ENCODE results near the gene ZNF827.

ZNF827 gene

DNA sequence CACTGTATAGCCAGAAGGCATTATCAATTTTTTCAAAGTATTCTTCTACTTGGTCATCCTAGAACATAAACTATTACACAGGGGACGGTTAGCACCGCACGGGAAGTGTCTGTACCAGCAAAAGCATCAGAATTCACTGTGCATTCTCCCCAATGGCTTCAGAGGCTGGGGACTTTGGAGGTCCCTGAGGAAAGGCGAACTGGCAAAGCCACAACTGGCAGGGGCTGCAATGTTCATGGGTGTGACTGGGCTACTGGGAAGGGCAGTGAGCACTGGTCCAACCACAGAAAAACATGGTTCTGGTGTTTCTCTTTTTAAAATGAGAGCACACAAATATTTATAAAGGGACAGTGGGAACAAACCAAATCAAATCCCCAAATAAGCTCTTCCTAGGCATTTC is 175.2 kb downstream of the ZNF827 start:
- Histone ChIP-seq H3K27ac (ENCODE audit: low read length) (no peak overlapping the region), H3K4me3 (ENCODE audit: low read length) (no peak overlapping the region), H3K36me3 (ENCODE audit: insufficient read depth, low read depth, low read length) (peaks cover 77% of the 10 kb centered on the region), H3K27me3 (ENCODE audit: insufficient read depth, low read length) (no peaks in the 10 kb centered on the region), H3K4me1 (ENCODE audit: insufficient read depth, low read length) (no peaks in the 10 kb centered on the region), H3K9ac (ENCODE audit: low read depth, low read length) (no peak overlapping the region), H3K9me3 (ENCODE audit: insufficient read depth, low read depth, low read length) (no peaks in the 10 kb centered on the region)

DNA sequence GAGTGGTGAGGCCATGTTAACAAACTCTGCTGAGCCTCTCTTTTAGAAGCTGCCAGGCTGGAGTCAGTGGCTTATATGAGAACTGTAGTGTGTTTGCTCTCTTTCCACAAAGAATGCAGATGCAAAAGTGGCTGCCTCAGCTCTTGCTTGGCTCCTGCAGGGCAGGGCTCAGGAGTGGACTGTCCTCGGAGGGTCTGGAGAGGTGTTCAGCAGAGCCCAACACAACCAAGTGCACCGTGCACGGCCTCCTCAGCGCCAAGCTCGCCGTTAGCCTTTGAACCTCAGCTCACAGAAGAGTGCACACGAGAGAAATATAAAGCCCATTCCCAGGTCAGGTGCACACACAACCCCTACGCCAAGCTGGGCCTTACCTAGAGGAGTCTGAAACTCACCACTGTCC is 175.9 kb downstream of the ZNF827 start:
- no peaks in the 10 kb centered on the region for H3K27me3 ChIP-seq (ENCODE audit: insufficient read depth, low read length)
- H3K27ac ChIP-seq (ENCODE audit: low read length) = no peak overlapping the region
- H3K4me1 ChIP-seq (ENCODE audit: insufficient read depth, low read length) = no peaks in the 10 kb centered on the region
- no peak overlapping the region for H3K4me3 ChIP-seq (ENCODE audit: low read length)
- no peak overlapping the region for H3K9ac ChIP-seq (ENCODE audit: low read depth, low read length)
- peaks cover 79% of the 10 kb centered on the region for H3K36me3 ChIP-seq (ENCODE audit: insufficient read depth, low read depth, low read length)
- no peaks in the 10 kb centered on the region for H3K9me3 ChIP-seq (ENCODE audit: insufficient read depth, low read depth, low read length)

DNA sequence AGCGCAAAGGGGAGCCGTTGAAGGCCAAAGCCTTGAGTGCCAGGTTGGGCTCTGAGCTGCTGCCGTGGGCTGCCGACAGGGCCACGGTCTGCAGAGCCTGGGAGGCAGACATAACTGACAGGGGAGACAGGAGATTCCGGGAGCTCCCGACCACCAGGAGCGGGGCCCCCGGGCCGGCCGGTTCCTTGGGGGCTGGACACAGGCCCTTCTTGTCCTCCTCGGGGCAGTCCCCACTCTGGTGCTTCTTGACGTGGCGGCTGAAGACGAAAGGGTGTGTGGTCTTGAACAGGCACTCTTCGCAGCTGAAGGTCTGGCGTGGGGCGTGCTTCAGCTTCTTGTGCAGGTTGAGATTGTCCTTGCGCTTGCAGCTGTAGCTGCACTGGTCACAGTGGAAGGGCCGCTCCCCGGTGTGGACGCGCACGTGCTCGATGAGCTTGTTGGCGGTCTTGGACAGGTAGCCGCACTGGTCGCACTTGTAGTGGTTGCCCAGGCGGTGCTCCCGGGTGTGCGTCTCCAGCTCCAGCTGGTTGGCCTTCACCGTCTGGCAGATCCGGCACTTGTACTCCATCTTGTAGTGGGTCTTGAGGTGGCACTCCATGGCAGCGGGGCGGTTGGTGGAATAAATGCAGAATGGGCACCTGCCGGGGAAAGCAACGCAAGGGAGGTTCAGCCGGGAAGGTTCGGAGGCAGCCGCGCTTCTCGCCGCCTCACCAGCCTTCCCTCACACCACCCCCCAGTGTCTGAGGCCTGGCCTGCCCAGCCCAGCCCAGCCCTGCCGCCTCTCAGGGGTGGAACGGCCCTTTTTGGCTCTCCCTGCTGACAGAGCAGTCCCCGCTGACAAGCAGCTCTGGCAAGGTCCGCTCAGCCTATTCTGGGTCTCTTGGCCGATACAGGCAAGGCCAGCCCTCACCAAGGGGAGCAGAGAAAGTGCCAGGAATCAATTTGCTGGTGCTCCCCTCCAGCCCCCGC is 177.4 kb downstream of the ZNF827 start:
- Histone ChIP-seq H3K9ac (ENCODE audit: low read depth, low read length) (no peak overlapping the region), H3K4me1 (ENCODE audit: insufficient read depth, low read length) (no peaks in the 10 kb centered on the region), H3K27me3 (ENCODE audit: insufficient read depth, low read length) (no peaks in the 10 kb centered on the region), H3K27ac (ENCODE audit: low read length) (no peak overlapping the region), H3K9me3 (ENCODE audit: insufficient read depth, low read depth, low read length) (no peaks in the 10 kb centered on the region), H3K4me3 (ENCODE audit: low read length) (no peak overlapping the region), H3K36me3 (ENCODE audit: insufficient read depth, low read depth, low read length) (peaks cover 74% of the 10 kb centered on the region)

DNA sequence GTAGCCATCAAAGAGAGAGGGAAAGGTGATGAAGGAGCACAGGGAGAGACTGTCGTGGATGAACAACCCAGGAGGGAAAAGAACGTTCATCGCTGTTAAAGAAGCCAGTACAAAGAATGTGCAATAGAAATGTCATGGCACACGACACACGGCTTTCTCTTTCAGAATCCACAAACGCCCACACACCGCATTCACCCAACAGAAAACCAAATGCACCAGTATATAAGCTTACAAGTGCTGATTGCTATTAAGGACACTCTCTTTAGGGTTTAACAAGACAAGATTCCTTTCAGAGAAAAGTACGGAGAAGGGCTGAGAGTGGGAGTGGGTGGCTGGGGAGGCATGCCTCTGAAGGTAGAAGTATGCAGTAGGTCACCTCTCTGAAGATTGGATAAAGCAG is 178.4 kb downstream of the ZNF827 start:
- Histone ChIP-seq H3K9me3 (ENCODE audit: insufficient read depth, low read depth, low read length) (no peaks in the 10 kb centered on the region), H3K36me3 (ENCODE audit: insufficient read depth, low read depth, low read length) (peaks cover 64% of the 10 kb centered on the region), H3K4me3 (ENCODE audit: low read length) (no peak overlapping the region), H3K27ac (ENCODE audit: low read length) (no peak overlapping the region), H3K9ac (ENCODE audit: low read depth, low read length) (no peak overlapping the region), H3K27me3 (ENCODE audit: insufficient read depth, low read length) (no peaks in the 10 kb centered on the region), H3K4me1 (ENCODE audit: insufficient read depth, low read length) (no peaks in the 10 kb centered on the region)

DNA sequence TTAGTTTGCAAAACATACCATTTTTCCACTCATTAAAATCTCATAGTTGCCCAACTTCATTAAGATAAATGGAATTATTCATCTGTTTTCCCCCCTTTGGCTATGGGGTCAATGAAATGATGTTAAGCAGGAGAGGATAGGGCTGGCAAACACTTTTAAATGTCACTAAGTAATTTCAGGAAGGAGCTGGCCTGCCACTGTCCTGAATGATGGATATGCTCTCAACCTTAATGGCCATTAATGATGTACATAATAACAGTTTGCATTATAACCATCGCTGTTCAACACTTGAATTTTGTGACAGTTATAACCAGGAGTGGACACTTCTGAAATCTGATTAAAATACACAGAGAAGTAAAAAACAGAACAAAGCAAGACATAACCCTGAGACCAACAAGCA is 181.4 kb downstream of the ZNF827 start:
- Histone ChIP-seq H3K4me1 (ENCODE audit: insufficient read depth, low read length) (no peaks in the 10 kb centered on the region), H3K9ac (ENCODE audit: low read depth, low read length) (no peak overlapping the region), H3K27ac (ENCODE audit: low read length) (no peak overlapping the region), H3K27me3 (ENCODE audit: insufficient read depth, low read length) (no peaks in the 10 kb centered on the region), H3K36me3 (ENCODE audit: insufficient read depth, low read depth, low read length) (peaks cover 34% of the 10 kb centered on the region), H3K9me3 (ENCODE audit: insufficient read depth, low read depth, low read length) (no peaks in the 10 kb centered on the region), H3K4me3 (ENCODE audit: low read length) (no peak overlapping the region)

DNA sequence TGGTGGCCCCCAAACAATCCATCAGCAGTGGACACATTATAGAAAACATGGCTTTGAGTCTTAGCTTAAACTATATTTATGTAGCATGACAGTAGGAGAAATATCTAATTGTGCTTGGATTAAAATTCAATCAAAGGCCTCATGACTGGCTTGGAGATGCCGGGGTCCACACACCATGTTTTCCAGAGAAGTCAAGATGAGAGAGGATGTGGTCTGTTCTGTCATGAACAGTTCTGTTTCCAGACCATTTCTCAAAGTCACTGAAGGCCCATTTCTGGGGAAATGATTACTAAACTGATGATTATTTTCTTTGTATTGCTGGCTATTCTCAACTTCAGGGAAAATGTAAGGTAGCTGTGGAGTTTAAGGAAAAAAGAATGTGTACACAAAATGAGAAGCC is 182.4 kb downstream of the ZNF827 start:
- Histone ChIP-seq H3K36me3 (ENCODE audit: insufficient read depth, low read depth, low read length) (peaks cover 29% of the 10 kb centered on the region), H3K27ac (ENCODE audit: low read length) (no peak overlapping the region), H3K4me1 (ENCODE audit: insufficient read depth, low read length) (no peaks in the 10 kb centered on the region), H3K27me3 (ENCODE audit: insufficient read depth, low read length) (no peaks in the 10 kb centered on the region), H3K9me3 (ENCODE audit: insufficient read depth, low read depth, low read length) (no peaks in the 10 kb centered on the region), H3K9ac (ENCODE audit: low read depth, low read length) (no peak overlapping the region), H3K4me3 (ENCODE audit: low read length) (no peak overlapping the region)

DNA sequence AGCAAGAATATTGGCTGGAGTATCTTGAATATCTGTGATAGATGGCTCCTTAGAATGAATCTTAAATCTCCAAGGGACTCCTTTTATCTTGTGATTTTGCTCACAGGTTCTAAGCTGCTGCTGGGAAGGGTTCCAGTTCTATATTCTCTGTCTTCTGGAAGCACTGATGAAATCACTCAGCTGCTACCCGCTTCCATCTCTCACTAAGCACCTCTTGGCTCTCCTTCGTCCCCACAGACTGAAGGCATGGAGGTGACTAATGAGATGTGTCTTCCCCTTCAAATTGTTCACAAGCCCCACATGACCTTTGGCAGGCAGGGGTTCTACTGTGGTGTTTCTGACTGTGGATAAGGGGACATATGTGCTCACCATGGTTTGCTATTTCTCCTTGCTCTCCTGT is 182.8 kb downstream of the ZNF827 start:
- H3K4me1 ChIP-seq (ENCODE audit: insufficient read depth, low read length) = no peaks in the 10 kb centered on the region
- H3K27ac ChIP-seq (ENCODE audit: low read length) = no peak overlapping the region
- peaks cover 24% of the 10 kb centered on the region for H3K36me3 ChIP-seq (ENCODE audit: insufficient read depth, low read depth, low read length)
- no peak overlapping the region for H3K9ac ChIP-seq (ENCODE audit: low read depth, low read length)
- H3K9me3 ChIP-seq (ENCODE audit: insufficient read depth, low read depth, low read length) = no peaks in the 10 kb centered on the region
- no peak overlapping the region for H3K4me3 ChIP-seq (ENCODE audit: low read length)
- H3K27me3 ChIP-seq (ENCODE audit: insufficient read depth, low read length) = no peaks in the 10 kb centered on the region

DNA sequence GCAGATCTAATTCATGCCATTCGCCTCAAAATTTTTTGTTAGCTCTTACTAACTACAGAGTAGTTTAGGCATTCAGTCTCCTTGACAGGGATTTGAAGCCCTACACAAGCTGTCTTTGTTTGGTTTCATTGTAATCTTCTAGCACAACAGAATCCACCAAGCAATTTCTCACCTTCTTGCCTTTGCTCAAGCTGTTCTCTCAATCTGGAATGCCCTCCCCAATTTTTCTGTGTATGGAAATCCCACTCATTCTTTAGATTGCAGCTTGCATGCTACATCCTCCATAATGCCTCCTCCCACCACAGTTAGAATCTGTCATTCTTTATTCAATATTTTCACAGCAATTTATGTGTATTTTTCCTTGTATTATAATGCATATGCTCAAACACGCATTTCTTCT is 195.0 kb downstream of the ZNF827 start:
- no peaks in the 10 kb centered on the region for H3K9me3 ChIP-seq (ENCODE audit: insufficient read depth, low read depth, low read length)
- peaks cover 6% of the 10 kb centered on the region; the same call in 1 of the 2 replicates for H3K4me1 ChIP-seq (ENCODE audit: insufficient read depth, low read length)

DNA sequence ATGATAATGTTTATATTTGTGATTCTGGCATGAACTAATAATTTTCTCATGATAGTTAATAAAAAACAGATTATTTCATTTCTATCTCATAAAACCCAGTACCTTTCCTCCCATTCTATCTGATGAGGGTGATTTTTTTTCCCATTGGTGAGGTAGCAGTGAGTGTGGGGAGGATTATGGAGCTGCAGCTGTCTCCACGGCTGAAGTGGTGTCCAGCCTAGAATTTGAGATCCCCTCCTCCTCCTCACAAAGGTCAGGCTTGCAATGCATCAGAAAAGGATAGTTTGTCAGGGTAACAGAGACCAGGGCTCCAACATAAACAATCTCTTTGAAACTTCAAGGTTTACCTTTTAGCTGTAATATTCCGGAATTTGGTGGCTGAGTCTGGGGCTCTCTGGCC is 197.8 kb downstream of the ZNF827 start:
- H3K27me3 ChIP-seq (ENCODE audit: insufficient read depth, low read length) = no peaks in the 10 kb centered on the region
- no peak overlapping the region for H3K9ac ChIP-seq (ENCODE audit: low read depth, low read length)
- H3K4me3 ChIP-seq (ENCODE audit: low read length) = no peak overlapping the region
- H3K4me1 ChIP-seq (ENCODE audit: insufficient read depth, low read length) = peaks cover 6% of the 10 kb centered on the region
- no peaks in the 10 kb centered on the region; the same call in 1 of the 2 replicates for H3K36me3 ChIP-seq (ENCODE audit: insufficient read depth, low read depth, low read length)
- no peaks in the 10 kb centered on the region for H3K9me3 ChIP-seq (ENCODE audit: insufficient read depth, low read depth, low read length)
- H3K27ac ChIP-seq (ENCODE audit: low read length) = no peak overlapping the region

More for the DNA sequence above, 195.0 kb downstream of the ZNF827 start:
- Histone ChIP-seq H3K36me3 (ENCODE audit: insufficient read depth, low read depth, low read length) (no peaks in the 10 kb centered on the region; the same call in 1 of the 2 replicates), H3K9ac (ENCODE audit: low read depth, low read length) (no peak overlapping the region), H3K27ac (ENCODE audit: low read length) (no peak overlapping the region), H3K4me3 (ENCODE audit: low read length) (no peak overlapping the region), H3K27me3 (ENCODE audit: insufficient read depth, low read length) (no peaks in the 10 kb centered on the region)

DNA sequence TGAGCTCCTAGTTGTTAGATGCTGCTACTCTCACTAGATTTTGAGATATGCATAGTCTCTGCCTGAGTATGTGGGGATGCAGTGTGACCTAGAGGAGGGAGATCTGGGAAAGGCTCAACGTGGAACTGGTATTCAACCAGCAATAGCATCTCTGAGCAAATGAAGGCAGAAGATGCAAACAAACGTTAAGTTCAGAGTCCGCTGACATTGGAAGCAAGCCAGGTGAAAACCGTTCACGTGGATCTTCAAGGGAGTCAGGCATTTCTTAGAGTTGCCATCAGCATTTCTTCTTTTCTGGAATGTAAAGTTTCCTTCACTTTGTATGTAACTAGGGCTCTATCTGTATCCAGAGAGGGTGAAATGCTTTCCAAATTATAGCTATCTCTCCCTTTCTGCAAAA is 198.8 kb downstream of the ZNF827 start:
- Histone ChIP-seq H3K36me3 (ENCODE audit: insufficient read depth, low read depth, low read length) (no peaks in the 10 kb centered on the region; the same call in 1 of the 2 replicates), H3K9me3 (ENCODE audit: insufficient read depth, low read depth, low read length) (no peaks in the 10 kb centered on the region), H3K4me1 (ENCODE audit: insufficient read depth, low read length) (peaks cover 13% of the 10 kb centered on the region), H3K4me3 (ENCODE audit: low read length) (no peak overlapping the region), H3K9ac (ENCODE audit: low read depth, low read length) (no peak overlapping the region), H3K27me3 (ENCODE audit: insufficient read depth, low read length) (no peaks in the 10 kb centered on the region), H3K27ac (ENCODE audit: low read length) (no peak overlapping the region)

DNA sequence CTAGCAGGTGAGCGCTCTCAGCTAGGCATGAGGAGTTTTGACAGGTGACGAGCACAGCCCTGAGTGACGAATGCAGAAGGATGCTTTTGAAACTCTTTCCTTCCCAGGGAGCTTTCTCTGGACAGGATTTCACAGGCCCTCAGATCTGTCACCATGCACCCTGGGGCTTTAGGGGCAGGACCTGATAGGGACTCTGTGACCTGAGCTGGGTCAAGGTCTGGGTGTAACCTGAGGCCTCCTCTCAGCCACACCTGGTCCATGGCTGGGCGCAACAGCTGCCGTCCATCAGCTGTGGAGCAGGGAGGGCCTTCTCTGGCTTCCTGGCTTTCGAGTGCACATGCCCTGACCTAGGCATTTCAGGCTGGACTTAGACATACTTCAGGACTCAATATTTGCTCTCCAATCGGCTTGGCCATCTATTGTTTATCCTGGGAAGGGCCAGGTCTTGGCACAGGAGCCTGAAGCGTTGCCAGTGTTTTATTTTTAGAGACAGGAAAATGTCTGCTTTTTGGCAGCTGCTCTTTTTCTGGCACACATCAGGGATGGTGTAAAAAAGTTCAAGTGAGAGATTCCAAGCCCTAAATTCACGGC is 202.3 kb downstream of the ZNF827 start:
- Histone ChIP-seq H3K9ac (ENCODE audit: low read depth, low read length) (no peak overlapping the region), H3K27ac (ENCODE audit: low read length) (no peak overlapping the region), H3K4me1 (ENCODE audit: insufficient read depth, low read length) (peaks cover 26% of the 10 kb centered on the region), H3K36me3 (ENCODE audit: insufficient read depth, low read depth, low read length) (no peaks in the 10 kb centered on the region), H3K4me3 (ENCODE audit: low read length) (no peak overlapping the region), H3K9me3 (ENCODE audit: insufficient read depth, low read depth, low read length) (no peaks in the 10 kb centered on the region), H3K27me3 (ENCODE audit: insufficient read depth, low read length) (no peaks in the 10 kb centered on the region)

DNA sequence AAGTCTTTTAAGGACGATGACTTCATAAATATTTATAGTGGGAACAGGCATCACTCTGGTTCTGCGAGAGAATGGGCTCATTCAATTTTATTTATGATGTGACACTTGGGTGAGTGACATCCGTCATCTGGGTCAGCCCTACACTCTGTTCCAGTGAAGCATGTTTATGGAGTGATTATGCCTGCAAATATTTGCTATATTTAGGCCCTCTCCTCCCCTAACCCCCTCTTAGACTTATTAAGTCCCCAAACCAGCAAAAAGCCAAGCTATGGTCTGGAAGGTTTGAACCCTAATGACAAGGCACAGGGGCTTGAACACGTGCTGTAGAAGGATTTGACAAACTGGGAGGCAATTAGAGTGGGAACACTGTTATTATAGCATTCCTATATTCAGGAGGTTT is 202.8 kb downstream of the ZNF827 start:
- Histone ChIP-seq H3K4me3 (ENCODE audit: low read length) (no peak overlapping the region), H3K36me3 (ENCODE audit: insufficient read depth, low read depth, low read length) (no peaks in the 10 kb centered on the region), H3K27ac (ENCODE audit: low read length) (no peak overlapping the region), H3K27me3 (ENCODE audit: insufficient read depth, low read length) (no peaks in the 10 kb centered on the region), H3K4me1 (ENCODE audit: insufficient read depth, low read length) (peaks cover 25% of the 10 kb centered on the region), H3K9me3 (ENCODE audit: insufficient read depth, low read depth, low read length) (no peaks in the 10 kb centered on the region), H3K9ac (ENCODE audit: low read depth, low read length) (no peak overlapping the region)

Measured in iPS-20b (cell line).